ENCODE measurements around the gene AHRR.

The AHRR gene

GRCh38 chr5:431001-431710 lies 109.6 kb downstream of the AHRR start:
- peak; percentile 75 to 83 for ATAC-seq

GRCh38 chr5:431711-432050 lies 110.2 kb downstream of the AHRR start:
- no peak for ATAC-seq

- ATAC-seq = no peak
Observed at GRCh38 chr5:432201-432927, 110.8 kb downstream of the AHRR start.

- ATAC-seq = no peak
Observed at GRCh38 chr5:432928-433791, 111.6 kb downstream of the AHRR start.

- no peak for ATAC-seq
Observed at GRCh38 chr5:433836-434235, 112.3 kb downstream of the AHRR start.

- ATAC-seq = no peak
Observed at GRCh38 chr5:434443-435146, 113.1 kb downstream of the AHRR start.

GRCh38 chr5:435156-435790 lies 113.8 kb downstream of the AHRR start:
- ATAC-seq = no peak

GRCh38 chr5:435961-436640 lies 114.6 kb downstream of the AHRR start:
- peak in 1 of 2 donors; percentile 34 for ATAC-seq

- ATAC-seq = no peak
Observed at GRCh38 chr5:436641-436975, 115.1 kb downstream of the AHRR start.

GRCh38 chr5:437281-437771 lies 115.8 kb downstream of the AHRR start:
- ATAC-seq = no peak

GRCh38 chr5:438481-438981 lies 117.0 kb downstream of the AHRR start:
- ATAC-seq = no peak

- no peak for ATAC-seq
Observed at GRCh38 chr5:439181-439580, 117.7 kb downstream of the AHRR start.

- ATAC-seq = no peak
Observed at GRCh38 chr5:439636-440035, 118.1 kb downstream of the AHRR start.

GRCh38 chr5:440401-441201 lies 119.1 kb downstream of the AHRR start:
- no peak for ATAC-seq

- no peak for ATAC-seq
Observed at GRCh38 chr5:441996-442334, 120.5 kb downstream of the AHRR start.

GRCh38 chr5:442335-443238 lies 121.1 kb downstream of the AHRR start, which contains the start of gene EXOC3:
Gene EXOC3 (plus strand): TSS chr5:443176. CDS start chr5:446206, 3,030 bp downstream.
- ATAC-seq = peak; percentile 93 to 94

- ATAC-seq = peak; percentile 28 to 34
Observed at GRCh38 chr5:443239-444151, 122.0 kb downstream of the AHRR start.

- no peak for ATAC-seq
Observed at GRCh38 chr5:444226-444625, 122.7 kb downstream of the AHRR start.

Data from activated CD4-positive, CD25-positive, alpha-beta regulatory T cell treated with anti-CD3 and anti-CD28 coated beads, Interleukin-2, amount 50 U/mL, for 24 hours (primary cell).